ENCODE results near the gene VTCN1. TPM values are rescaled to one million over a fixed set of nuclear protein-coding genes. Genes with fewer than 3 reads are reported as not detected.

Gene VTCN1
- total and polyA plus RNA-seq, 2 of the 8 experiments (the other 6 are each of a cell fraction or from before 2014, with no cell fraction given) = 0.32 TPM; not detected in 1

- Histone ChIP-seq H4K8ac (ENCODE audit: extremely low read depth, insufficient read depth, low read length) (no peak overlapping the region), H3K4ac (replicated peaks; ENCODE audit: insufficient read length, low read depth, low read length) (no peak overlapping the region), H3K18ac (ENCODE audit: extremely low read depth, low read length) (no peak overlapping the region), H3K27me3 (replicated peaks in 1 of 4; ENCODE audit: control insufficient read depth in 3 of 4, extremely low read depth in 1 of 4, insufficient read depth in 3 of 4, low read length in 3 of 4) (no peaks in the 10 kb centered on the region), H2BK120ac (replicated peaks; ENCODE audit: low read depth, low read length) (no peak overlapping the region), H3K56ac (replicated peaks; ENCODE audit: insufficient read length, low read depth, low read length) (no peak overlapping the region), H3K9ac (replicated peaks in 1 of 4; ENCODE audit: extremely low read depth in 1 of 4, low read depth in 3 of 4, low read length in 3 of 4) (no peak overlapping the region), H3K27ac (ENCODE audit: low read depth, low read length) (no peak overlapping the region), H3K4me2 (ENCODE audit: insufficient read depth in 1 of 2, low read depth in 2 of 2, low read length in 2 of 2) (no peak overlapping the region), H3K23me2 (ENCODE audit: low read depth, low read length) (no peaks in the 10 kb centered on the region; the same call in 1 of the 2 replicates), H3K23ac (ENCODE audit: insufficient read length) (no peak overlapping the region), H3K4me1 (replicated peaks in 1 of 4; ENCODE audit: control insufficient read depth in 3 of 4, insufficient read depth in 4 of 4, low read length in 3 of 4) (peaks cover 0 to 5% (median under 1%) of the 10 kb centered on the region in 4 experiments; a peak in 3 of 7 replicates), H3K14ac (ENCODE audit: insufficient read length) (no peak overlapping the region), H4K5ac (ENCODE audit: insufficient read length, low read depth, low read length) (no peak overlapping the region), H3K9me3 (ENCODE audit: insufficient read depth in 2 of 2, low read depth in 1 of 2, low read length in 1 of 2) (no peaks in the 10 kb centered on the region; a peak in 1 of 4 replicates), H2BK12ac (ENCODE audit: low read depth, low read length) (no peak overlapping the region), H3K36me3 (ENCODE audit: control insufficient read depth in 2 of 4, insufficient read depth in 4 of 4, low read length in 3 of 4) (no peaks in the 10 kb centered on the region), H2BK20ac (ENCODE audit: low read length) (no peak overlapping the region), H3K4me3 (ENCODE audit: extremely low read depth in 1 of 4, insufficient read depth in 2 of 4, low read depth in 3 of 4, low read length in 4 of 4) (no peak overlapping the region), H2AK5ac (ENCODE audit: low read depth, low read length) (no peak overlapping the region), H4K20me1 (replicated peaks in 1 of 2; ENCODE audit: control insufficient read depth in 1 of 2, insufficient read depth in 2 of 2, low read length in 2 of 2) (no peaks in the 10 kb centered on the region), H3K79me1 (ENCODE audit: low read depth, low read length) (no peaks in the 10 kb centered on the region), H2BK15ac (ENCODE audit: low read length) (no peak overlapping the region), H4K91ac (replicated peaks; ENCODE audit: insufficient read length, low read length) (no peak overlapping the region), H2AFZ (ENCODE audit: low read length) (no peak overlapping the region), H3K79me2 (ENCODE audit: control insufficient read depth in 1 of 2, insufficient read depth in 2 of 2, low read length in 2 of 2) (no peaks in the 10 kb centered on the region), H2BK5ac (ENCODE audit: low read depth, low read length) (no peak overlapping the region)
- FAIRE-seq (no peak), DNase-seq (ENCODE audit: low read depth in 1 of 2, low spot score in 2 of 2) (no peak)
- no peak for TF ChIP-seq BCL11A (IDR thresholded peaks at IDR 0.05; ENCODE audit: low read depth in 2 of 2, low read length in 2 of 2)
- no peak for TF ChIP-seq EZH2 (IDR thresholded peaks at IDR 0.05; ENCODE audit: low read depth, low read length, severe bottlenecking)
- TF ChIP-seq CTCF (IDR thresholded peaks at IDR 0.05; ENCODE audit: control extremely low read depth in 1 of 3, insufficient read depth in 1 of 3, low read depth in 1 of 3, low read length in 3 of 3) = no peak
- TF ChIP-seq YY1 (IDR thresholded peaks at IDR 0.05; ENCODE audit: low read depth, low read length) = no peak
- TF ChIP-seq FOSL1 (IDR thresholded peaks at IDR 0.05; ENCODE audit: insufficient read depth, low read depth, low read length) = no peak
- no peak for TF ChIP-seq NANOG (IDR thresholded peaks at IDR 0.05; ENCODE audit: insufficient read depth, low read depth, low read length, poor library complexity, severe bottlenecking)
- no peak for TF ChIP-seq NRF1 (IDR thresholded peaks at IDR 0.05; ENCODE audit: low read depth, low read length)
- TF ChIP-seq ZNF274 (IDR thresholded peaks at IDR 0.05; ENCODE audit: borderline replicate concordance, extremely low read depth, low read length) = no peak
- no peak for TF ChIP-seq POU5F1 (IDR thresholded peaks at IDR 0.05; ENCODE audit: low read depth, low read length)
- no peak for TF ChIP-seq CHD2 (IDR thresholded peaks at IDR 0.05; ENCODE audit: low read length)
- TF ChIP-seq CBX8 (IDR thresholded peaks at IDR 0.05; ENCODE audit: borderline replicate concordance, low read depth, low read length) = no peak
- CTCF ChIA-PET (ENCODE audit: partially characterized antibody) = interaction anchor here (1.0 kb wide), 1 partner anchor 49 kb away, joined by 3 read pairs; no protein-coding TSS in a partner anchor
- 91% methylated on average over 2 of the region's 2 CpGs; no CpG with 5 or more reads in 1 of the 2 experiments for WGBS, 2 experiments (ENCODE audit: extremely low coverage in 1 of 2, insufficient coverage in 1 of 2, insufficient read length in 1 of 2, insufficient replicate concordance in 2 of 2, low coverage in 1 of 2, low lambda C conversion rate in 2 of 2, missing lambda C conversion rate in 1 of 2)
- POLR2A ChIA-PET (ENCODE audit: partially characterized antibody) = no interaction called here
Measured at GRCh38 chr1:117235863-117236465, 25.2 kb upstream of the VTCN1 start.

Measured in H1 (cell line).